GM18858 (cell line): ENCODE measurements around the gene KLHL35.

ENCODE experiments used
- ATAC-seq: cut with Tn5 transposase; IDR thresholded peaks from one replicate; pipeline ENCODE4 v1.9.1; 2021; ENCODE audit not compliant: unreplicated experiment

The KLHL35 gene

GRCh38 chr11:75469785-75470405, 36.9 kb upstream of the KLHL35 start:
- ATAC-seq = no peak

- ATAC-seq = no peak
Measured at GRCh38 chr11:75468534-75469340, 35.7 kb upstream of the KLHL35 start.

GRCh38 chr11:75467881-75468280, 34.9 kb upstream of the KLHL35 start:
- ATAC-seq = no peak

GRCh38 chr11:75467311-75467710, 34.3 kb upstream of the KLHL35 start:
- ATAC-seq = no peak

DNA sequence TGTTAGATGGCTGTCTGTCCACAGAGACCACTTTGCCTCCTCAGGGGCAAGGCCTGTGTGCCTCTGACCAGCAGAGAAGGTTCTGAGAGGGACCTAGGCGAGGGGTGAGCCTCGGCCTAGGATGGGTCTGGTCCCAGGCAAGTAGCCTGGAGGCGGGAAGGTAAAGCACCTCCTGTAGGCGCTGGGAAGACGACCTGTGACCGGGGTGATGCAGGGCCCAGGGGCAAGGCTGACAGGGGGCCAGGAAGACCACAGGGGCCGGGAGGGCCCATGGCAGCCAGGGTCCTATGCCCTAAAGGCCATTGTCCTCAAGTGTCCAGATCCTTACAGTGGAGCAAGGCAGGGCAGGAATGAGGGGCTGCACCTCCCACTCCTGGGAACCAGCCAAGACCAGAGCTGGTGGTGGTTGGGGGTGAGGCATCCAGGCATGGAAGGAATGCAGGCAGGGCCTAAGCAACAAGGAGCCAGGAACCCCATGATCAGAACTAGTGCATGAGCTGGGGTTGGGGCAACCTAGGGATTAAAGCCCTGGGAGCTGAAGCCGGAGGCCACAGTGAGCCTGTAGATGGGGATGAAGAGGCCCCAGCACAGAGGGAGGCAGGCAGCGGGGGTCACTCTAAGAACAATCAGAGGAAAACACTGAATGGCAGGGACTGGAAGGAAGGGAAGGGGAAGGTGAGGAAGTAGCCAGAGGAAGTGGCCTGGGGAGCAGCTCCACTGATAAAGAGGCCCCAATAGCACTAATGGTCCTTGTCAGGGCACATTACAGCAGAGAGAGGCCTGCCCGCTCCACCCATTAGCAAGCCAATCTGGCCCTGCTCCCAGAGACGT, 32.9 kb upstream of the KLHL35 start:
- ATAC-seq = no peak

DNA sequence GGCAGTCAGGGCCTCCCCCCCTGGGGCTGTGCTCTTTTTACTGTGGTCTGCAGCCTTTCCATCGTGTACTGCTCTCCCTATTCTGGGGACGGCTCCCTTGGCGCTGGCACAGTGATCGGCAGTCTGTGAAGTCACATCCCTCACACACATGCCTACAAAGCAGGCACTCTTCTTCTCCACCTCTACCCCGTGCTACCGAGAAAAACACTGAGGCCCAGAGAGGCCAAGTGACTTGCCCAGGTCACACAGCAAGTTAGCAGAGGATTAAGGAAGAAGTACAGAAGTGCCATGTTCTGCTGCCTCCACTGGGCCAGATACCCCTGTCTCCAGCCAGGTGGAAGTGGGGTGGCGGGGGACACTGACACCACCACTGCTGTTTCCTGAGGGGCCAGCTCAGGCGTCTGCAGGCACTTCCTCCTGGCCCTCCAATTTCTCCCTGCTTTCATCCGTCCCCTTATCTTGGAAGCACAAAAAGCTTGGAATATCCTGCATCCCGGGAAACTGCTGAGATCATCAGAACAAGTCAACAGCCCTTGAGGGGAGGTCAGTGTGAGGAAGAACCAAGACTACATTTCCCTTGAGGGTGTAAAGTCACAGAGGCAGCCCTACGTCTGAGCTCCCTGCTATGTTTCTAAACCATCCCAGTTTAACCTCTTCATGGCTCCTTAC, 30.2 kb upstream of the KLHL35 start:
- no peak for ATAC-seq

DNA sequence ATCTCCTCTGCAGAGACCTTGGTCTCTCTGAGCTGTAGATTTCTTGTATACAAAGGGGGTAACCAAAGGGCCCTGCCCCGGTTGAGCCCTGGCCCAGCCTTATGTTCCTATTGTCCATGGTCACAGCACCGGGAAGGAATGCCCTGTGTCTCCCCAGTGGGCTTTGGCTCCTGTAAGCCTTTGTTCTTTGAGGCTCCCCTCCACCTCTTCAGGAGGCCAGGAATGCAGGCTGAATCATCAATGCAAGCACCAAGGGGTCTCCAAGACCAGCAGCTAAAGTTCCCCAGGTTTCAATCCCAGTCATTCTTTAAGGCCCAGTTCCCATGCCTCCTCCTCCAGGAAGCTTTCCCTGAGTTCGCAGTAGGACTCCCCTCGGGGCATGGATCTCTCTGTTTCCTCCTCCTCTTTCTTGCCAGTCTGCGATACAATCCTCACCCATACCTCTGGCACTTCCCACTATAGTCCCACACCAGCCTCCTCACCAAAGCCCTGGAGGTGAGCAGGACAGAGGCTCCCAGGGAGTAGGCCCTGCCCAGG, 29.2 kb upstream of the KLHL35 start:
- no peak for ATAC-seq

GRCh38 chr11:75461151-75461550, 28.1 kb upstream of the KLHL35 start:
- no peak for ATAC-seq

- ATAC-seq = no peak
Measured at GRCh38 chr11:75456596-75457183, 23.7 kb upstream of the KLHL35 start.

GRCh38 chr11:75454987-75455386, 22.0 kb upstream of the KLHL35 start:
- ATAC-seq = no peak

- no peak for ATAC-seq
Measured at GRCh38 chr11:75453916-75454655, 21.1 kb upstream of the KLHL35 start.

- no peak for ATAC-seq
Measured at GRCh38 chr11:75450826-75451821, 18.1 kb upstream of the KLHL35 start.

DNA sequence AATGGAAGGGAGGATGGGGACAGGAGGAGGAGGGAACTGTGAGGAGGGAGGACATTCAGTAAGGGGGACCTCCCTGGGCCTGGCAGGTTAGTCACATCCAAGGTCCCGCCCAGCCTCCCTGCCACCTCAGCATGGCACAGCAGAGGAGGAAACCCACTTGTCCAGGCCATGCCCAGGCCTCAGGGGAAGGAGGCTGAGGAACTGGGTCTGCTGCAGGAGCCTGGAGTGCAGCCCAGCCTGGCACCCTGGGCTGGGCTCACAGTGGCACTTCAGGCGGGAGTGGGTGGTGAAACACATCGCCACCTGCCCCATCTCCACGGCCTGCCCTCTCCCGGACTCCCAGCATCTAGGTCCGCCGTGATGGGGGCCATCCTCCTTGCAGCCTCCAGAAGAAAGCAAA, 17.2 kb upstream of the KLHL35 start:
- no peak for ATAC-seq

DNA sequence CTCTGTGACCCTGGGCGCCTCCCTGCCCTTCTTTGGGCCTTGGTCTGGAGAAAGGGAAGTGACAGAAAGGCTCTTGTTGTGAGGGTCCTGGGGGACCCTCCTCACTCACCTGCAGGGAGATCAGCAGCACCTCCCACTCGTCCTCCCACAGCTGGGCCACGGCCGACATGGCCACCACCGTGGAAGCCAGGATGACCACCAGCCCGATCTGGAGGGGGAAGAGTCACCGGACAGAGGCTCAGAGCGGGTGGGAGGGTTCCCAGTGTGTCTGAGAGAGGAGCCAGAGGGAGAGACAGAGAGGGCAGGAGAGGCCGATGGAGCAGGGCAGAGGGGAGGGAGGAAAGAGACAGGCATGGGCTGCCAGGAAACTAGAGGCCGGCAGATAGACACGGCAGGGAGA, 16.8 kb upstream of the KLHL35 start:
- ATAC-seq = no peak

DNA sequence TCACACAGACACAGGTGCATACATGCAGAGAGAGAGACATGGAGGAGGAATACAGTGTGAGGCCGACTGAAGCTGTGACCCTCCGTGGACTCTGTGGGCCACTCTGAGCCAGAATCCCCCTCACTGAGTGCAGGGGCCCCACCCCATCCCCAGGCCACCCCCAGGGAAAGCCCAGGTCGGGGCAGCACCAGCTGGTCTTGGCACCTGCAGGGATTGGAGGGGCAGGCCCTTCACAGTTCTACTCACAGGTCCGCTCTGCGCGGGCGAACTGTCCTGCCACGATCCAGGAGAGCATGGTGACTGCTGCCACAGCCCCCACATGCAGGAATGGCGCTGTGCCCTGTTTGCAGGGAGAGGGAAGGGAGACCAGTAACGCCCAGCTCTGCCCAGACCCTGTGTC, 16.3 kb upstream of the KLHL35 start:
- no peak for ATAC-seq

DNA sequence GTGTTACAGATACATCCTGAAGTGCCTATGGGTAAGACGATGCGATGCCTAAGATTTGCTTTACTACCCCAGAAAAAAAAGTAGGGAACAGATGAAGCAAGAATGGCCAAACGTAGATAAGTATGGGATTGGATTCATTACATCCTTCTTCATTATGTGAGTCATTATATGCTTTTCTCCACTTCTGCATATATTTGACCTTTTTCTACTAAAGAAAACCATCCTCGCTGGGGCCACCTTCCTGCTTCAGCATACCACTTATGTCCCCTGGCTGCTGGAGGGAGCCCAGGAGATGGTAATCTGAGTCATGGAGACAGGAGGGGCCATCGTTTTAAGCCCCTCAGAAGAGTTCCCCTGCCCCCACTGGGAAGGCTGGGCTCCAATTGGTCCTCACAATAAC, 14.4 kb upstream of the KLHL35 start:
- no peak for ATAC-seq

GRCh38 chr11:75445315-75445953, 12.4 kb upstream of the KLHL35 start:
- ATAC-seq = no peak

DNA sequence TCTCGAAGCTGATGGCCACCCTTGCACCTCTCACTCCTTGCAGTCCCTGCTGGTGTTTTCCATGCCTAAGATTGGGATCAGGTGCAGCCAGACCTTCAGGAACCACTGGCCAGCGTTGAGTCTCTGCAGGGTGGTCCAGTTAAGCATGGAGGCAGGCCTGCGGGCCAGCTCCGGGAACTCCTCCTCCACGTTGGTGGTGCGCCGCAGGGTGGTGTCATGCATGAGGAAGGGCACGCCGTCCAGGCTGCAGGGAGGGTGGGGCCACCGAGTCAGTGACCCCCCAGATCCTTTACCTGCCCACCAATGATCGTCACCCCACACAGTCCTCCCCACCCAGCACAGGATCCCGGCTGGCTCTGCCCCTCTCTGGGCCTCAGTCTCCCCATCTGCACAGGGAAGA, 10.0 kb upstream of the KLHL35 start:
- no peak for ATAC-seq
